ENCODE results near the gene ZBTB7C.

Gene ZBTB7C

GRCh38 chr18:48134609-48135008, 274.6 kb downstream of the ZBTB7C start:
- no peak for DNase-seq

DNA sequence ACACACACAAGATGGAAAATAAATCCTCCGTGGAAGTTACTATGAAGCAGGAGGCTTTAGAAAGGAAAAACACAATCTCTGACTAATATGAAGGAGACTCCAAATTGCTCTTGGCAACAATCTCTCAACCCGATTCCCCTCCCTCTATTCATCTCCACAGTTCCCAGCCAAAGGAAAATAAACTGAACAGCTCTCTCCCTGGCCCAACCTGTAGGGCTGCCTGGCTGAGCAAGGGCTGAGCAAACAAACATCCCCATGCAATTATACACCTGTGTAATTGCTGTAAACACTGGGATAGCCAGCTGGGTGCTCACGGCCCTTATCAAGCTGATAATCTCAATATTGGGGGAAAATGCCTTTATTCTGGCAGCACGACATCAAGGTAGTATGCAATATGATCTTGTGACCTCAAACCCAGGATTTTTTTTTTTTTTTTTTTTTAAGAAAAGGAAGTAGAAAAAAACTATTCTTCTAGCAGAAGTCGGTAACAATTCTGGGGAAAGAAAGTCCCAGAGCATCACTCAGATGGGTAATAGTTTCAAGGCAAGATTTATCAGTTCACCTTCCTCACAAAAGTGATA, 275.4 kb downstream of the ZBTB7C start:
- DNase-seq = no peak

DNA sequence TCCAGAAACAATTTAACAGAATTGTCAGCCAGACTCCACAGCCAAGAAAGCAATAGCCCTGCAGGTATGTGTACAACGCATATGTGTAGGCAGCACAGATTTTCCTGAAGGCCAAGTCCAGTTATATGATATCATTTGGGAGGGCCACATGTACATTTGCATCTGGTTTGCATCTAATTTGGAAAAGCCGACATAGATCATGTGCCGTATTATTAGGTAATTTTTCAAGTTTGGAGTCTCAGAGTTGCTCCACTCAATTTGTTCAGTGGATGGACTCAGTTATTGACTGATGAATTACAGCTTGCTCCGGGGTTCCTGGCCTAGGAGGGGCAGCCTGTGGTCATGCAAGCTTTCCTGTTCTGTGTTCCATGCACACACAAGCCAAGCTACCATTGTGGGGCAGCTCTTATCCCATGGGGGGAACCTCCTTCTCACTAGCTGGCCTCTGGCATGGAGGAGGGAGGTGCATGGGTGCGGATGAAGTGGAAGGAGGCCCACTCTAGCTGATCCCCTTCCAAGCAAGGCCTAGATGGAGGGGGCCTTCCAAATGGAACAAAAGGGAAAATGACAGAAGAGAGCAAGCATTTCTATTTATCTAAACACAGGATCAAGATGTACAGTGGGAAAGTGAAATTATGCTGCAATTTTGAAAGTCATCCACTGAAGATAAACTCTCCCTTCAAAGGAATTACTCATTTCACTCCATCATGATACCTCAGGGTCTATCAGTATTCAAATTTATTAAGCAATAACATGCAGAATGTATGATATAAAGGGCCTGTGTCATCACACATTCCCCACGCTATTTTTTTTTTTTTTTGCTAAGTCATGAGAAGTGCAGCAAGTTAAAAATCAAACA, 276.2 kb downstream of the ZBTB7C start:
- no peak for DNase-seq

GRCh38 chr18:48131042-48131441, 278.1 kb downstream of the ZBTB7C start:
- no peak for DNase-seq

- DNase-seq = no peak
Observed at GRCh38 chr18:48129621-48130082, 279.5 kb downstream of the ZBTB7C start.

DNA sequence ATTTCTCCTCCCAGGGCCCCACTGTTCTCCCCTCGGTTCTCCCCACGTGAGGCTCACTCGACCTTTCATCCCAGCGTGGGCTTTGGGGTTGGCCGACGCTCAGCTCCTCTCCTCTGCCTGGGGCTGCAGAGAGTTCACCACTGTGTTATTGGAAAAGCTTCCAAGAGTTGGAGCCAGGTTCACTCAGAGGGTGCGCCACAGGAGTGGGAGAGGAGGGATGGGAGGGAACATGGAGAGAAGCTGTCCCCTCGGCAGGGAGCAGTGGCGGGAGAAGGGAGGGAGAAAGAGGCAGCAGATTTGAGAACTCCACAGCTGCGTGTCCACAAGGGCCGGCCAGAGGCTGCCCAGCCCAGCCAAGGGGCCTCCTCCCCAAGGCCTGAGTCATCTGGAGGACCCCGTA, 281.6 kb downstream of the ZBTB7C start:
- no peak for DNase-seq

- DNase-seq = no peak
Observed at GRCh38 chr18:48126240-48126639, 282.9 kb downstream of the ZBTB7C start.

GRCh38 chr18:48125724-48126123, 283.5 kb downstream of the ZBTB7C start:
- DNase-seq = no peak

DNA sequence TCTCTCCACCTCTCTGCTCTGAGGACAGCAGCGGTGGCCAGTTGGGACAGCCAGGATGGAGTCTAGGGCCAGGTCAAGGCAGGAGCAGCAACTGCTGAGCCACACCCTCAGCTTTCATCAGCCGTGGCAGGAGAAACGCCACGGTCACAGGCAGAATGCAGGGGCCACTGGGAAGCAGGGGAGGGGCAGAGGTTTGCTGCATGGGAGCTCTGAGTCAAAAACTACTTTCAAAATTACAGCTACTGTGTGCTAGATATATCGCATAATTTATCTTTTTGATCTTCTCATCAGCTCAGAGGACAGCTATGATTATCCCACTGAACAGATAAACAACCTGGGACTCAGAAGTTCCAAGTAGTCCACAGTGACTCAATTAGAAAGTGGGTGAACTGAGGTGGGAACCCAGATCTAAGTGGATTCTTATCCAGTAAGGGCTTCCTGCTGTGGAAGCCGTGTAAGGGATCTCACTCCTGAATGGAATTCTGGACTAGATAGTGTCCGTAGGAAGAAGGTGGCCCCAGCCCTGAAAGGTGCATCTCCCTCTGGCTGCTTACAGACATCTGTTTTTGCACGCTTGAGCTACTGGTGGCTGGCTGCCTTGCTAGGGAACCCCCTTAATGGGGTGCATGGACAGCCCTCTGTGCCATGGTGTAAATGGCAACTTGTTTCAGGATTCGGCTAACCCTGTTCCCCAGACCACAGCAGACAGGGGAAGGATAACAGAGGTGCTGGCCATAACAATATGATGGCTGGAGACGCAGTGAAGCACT, 284.1 kb downstream of the ZBTB7C start:
- no peak for DNase-seq

GRCh38 chr18:48123941-48124340, 285.2 kb downstream of the ZBTB7C start:
- no peak for DNase-seq

GRCh38 chr18:48123324-48123723, 285.9 kb downstream of the ZBTB7C start:
- DNase-seq = no peak

DNA sequence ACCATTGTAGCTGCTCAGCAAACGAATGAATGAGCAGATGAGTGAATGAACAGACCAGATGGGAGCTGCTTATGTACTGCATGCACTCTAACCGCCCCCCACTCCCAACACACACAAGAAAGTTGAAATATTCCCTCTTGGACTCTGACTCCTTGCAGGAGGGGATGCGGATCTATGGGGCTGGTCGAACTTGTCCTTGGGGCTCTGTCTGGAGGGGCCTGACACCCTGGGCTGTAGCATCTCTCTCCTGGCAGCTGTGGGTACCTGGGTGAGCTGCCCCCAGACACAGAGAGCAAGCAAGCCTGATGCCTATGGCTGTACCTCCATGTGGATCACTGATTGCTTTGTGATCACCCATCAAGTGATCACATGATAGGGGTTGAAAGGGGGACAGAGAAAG, 286.4 kb downstream of the ZBTB7C start:
- DNase-seq = no peak

- DNase-seq = no peak
Observed at GRCh38 chr18:48122376-48122775, 286.8 kb downstream of the ZBTB7C start.

DNA sequence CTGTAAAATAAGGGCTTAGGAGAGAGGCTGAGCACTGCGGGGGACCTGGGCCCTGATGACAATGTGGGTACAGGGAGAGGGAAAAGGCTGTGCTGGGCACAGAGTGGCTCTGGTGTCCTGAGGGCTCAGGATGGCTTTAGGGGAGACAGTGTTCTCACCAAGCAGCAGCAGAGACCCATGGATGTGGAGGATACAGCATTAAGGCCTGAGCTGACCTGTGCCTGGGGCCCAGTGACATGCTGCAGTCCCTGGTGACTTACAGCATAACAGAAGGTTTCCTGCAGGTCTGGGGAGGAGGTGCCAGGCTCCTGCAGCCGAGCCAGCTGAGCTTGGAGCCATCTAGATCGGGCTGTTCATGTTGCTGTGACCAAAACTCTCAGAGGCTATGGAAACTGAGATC, 287.4 kb downstream of the ZBTB7C start:
- DNase-seq = no peak

DNA sequence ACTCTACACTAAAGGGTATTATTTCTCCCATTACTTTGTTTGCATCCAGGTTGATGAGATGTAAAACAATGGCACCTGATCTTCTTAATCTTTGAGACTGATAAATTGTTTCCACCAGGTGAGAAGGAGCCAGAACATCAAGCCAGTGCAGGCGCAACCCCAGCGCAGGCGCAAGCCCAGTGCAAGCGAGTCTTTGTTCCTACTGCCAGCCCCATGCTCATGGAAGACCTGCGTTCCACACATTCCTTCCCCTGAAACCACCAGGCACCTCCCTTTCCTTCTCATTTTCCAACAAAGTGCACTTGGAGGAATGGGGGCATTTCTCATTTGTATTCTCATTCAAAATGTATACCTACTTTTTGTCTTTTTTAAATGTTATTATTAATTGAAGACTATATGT, 290.0 kb downstream of the ZBTB7C start:
- DNase-seq = no peak

GRCh38 chr18:48116873-48117630, 292.1 kb downstream of the ZBTB7C start:
- no peak for DNase-seq

DNA sequence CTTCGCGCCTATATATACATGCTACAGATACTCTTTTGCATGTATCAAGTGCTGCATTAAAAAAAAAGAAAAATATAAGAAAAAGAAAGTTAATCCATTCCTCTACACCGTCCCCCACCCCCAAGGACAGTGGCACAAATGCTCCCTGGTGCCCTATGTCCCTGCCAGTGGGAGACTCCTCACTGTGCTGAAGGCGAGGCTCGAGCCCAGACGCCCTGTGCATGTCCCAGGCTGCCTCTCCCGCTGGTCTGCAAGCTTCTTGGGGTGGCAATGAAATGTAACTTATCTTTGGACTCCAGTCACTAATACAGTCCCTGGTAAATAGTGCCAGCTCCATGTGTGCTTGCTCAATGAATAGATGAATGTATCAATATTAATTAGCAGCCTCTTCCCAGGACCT, 293.2 kb downstream of the ZBTB7C start:
- DNase-seq = no peak

DNA sequence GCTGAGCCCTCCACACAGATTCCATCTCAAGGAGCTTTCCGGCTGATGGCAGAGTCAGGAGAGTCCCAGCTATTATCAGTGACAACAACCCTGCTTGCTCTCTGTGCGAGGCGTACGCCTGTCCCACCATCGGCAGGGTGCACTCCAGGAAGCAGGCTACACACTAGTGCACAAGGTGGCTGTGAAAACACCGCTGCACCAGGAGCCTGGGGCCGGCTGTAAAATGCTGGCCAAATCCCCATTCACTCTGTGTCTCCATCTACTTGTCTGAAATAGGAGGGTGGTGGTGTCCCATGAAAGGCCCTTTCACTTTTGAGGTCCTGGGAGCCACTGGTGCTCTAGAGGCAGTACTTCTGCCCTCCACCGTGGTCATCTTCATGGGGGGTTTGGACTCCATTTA, 295.5 kb downstream of the ZBTB7C start:
- DNase-seq = no peak

GRCh38 chr18:48111587-48111986, 297.6 kb downstream of the ZBTB7C start:
- no peak for DNase-seq

- no peak for DNase-seq
Observed at GRCh38 chr18:48110797-48111196, 298.4 kb downstream of the ZBTB7C start.

- no peak for DNase-seq
Observed at GRCh38 chr18:48109961-48110493, 299.2 kb downstream of the ZBTB7C start.

DNA sequence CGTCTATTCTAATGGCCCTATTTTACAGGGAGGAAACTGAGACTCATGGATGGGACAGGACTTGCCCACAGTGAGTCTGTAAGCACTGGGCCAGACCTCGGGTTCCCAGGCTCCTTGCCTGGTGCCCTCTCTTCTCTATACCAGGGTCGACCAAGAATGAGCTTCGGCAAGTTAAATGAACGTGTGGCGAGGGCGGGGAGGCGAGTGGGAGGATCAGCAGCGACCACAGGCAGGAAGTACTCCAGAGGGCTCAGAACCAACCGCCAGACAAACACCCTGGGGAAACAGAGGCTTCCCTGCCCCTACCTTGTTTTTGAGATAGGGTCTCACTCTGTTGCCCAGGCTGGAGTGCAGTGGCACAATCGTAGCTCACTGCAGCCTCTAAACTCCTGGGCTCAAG, 301.0 kb downstream of the ZBTB7C start:
- no peak for DNase-seq
